ENCODE measurements around the gene PWWP2B.

DNA sequence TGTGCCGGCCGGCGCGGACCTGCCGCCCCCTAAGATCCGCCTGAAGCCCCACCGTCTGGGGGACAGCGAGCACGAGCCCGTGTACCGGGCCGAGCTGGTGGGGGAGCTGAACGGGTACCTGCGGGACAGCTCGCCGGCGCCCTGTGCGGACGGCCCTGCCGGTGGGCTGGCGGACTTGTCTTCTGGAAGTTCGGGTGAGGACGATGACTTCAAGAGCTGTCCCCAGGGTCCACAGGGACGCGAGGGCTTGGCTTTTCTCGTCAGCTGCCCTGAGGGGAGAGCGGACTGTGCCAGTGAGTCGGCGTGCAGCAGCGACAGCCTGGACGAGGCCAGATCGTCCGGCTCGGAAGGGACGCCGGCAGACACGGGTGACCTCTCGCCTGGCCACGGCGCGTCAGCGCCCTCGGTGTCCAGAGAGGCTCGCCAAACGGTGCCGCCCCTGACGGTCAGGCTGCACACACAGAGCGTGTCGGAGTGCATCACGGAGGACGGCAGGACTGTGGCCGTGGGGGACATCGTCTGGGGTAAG is 8.5 kb downstream of the PWWP2B start:
- TF ChIP-seq, protein P1, sequence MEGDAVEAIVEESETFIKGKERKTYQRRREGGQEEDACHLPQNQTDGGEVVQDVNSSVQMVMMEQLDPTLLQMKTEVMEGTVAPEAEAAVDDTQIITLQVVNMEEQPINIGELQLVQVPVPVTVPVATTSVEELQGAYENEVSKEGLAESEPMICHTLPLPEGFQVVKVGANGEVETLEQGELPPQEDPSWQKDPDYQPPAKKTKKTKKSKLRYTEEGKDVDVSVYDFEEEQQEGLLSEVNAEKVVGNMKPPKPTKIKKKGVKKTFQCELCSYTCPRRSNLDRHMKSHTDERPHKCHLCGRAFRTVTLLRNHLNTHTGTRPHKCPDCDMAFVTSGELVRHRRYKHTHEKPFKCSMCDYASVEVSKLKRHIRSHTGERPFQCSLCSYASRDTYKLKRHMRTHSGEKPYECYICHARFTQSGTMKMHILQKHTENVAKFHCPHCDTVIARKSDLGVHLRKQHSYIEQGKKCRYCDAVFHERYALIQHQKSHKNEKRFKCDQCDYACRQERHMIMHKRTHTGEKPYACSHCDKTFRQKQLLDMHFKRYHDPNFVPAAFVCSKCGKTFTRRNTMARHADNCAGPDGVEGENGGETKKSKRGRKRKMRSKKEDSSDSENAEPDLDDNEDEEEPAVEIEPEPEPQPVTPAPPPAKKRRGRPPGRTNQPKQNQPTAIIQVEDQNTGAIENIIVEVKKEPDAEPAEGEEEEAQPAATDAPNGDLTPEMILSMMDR (conservative IDR thresholded peaks at IDR 0.05; ENCODE audit: low read depth in 2 of 2) = no peak
- no peak for TF ChIP-seq NANOG (IDR thresholded peaks at IDR 0.05; ENCODE audit: borderline replicate concordance)
- no peak for TF ChIP-seq POLR2AphosphoS5 (IDR thresholded peaks at IDR 0.05; ENCODE audit: low read depth)
- TF ChIP-seq, protein P2, sequence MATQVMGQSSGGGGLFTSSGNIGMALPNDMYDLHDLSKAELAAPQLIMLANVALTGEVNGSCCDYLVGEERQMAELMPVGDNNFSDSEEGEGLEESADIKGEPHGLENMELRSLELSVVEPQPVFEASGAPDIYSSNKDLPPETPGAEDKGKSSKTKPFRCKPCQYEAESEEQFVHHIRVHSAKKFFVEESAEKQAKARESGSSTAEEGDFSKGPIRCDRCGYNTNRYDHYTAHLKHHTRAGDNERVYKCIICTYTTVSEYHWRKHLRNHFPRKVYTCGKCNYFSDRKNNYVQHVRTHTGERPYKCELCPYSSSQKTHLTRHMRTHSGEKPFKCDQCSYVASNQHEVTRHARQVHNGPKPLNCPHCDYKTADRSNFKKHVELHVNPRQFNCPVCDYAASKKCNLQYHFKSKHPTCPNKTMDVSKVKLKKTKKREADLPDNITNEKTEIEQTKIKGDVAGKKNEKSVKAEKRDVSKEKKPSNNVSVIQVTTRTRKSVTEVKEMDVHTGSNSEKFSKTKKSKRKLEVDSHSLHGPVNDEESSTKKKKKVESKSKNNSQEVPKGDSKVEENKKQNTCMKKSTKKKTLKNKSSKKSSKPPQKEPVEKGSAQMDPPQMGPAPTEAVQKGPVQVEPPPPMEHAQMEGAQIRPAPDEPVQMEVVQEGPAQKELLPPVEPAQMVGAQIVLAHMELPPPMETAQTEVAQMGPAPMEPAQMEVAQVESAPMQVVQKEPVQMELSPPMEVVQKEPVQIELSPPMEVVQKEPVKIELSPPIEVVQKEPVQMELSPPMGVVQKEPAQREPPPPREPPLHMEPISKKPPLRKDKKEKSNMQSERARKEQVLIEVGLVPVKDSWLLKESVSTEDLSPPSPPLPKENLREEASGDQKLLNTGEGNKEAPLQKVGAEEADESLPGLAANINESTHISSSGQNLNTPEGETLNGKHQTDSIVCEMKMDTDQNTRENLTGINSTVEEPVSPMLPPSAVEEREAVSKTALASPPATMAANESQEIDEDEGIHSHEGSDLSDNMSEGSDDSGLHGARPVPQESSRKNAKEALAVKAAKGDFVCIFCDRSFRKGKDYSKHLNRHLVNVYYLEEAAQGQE (IDR thresholded peaks at IDR 0.05; ENCODE audit: unreplicated experiment) = no peak
- TF ChIP-seq EZH2phosphoT487 (IDR thresholded peaks at IDR 0.05; ENCODE audit: unreplicated experiment) = no peak
- TF ChIP-seq EZH2 (IDR thresholded peaks at IDR 0.05; ENCODE audit: low read depth, unreplicated experiment) = no peak
- no peak for TF ChIP-seq STAT1 (IDR thresholded peaks at IDR 0.05; ENCODE audit: unreplicated experiment)
